ELF-1 (cell line): ENCODE measurements around the gene E2F8.

ENCODE experiments used
- DNase-seq: peaks from one replicate; pipeline ENCODE4 v3.0.0-alpha.2; 2016; ENCODE audit warnings: low read depth, low spot score

The E2F8 gene

DNA sequence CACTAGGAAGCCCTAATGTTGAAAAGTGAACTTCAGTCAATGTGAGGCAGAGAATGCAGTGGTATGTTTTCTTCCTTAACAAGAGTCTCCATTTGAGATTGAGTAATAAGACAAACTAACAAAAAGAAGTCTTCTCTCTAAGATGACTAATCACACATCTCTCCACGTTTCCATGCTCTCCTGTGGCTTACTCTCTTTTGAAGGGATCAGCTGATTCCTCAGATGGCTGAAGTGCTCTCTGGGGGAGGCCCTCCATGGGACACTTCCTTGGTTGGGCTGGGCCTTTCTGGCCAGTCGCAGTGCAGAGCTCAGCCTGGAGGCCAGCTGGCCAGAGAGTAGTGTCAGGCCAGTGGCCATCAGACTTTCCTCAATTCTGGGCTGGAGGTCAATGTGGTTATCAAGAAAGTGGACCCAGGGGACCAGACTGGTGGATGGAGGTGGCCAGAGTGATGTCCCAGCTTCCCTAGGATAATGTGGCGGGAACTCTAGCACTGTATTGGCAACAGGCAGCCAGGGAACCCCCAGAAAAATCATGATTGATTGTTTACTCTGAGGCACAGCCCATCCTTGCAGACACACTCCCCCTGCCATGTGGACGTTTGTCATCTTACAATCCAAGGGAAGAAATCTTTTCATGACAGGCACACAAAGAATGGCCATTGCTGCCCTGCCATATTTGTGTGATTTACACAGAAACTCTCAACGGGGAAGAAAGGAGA lies 53.5 kb downstream of the E2F8 start:
- DNase-seq, result no peak

DNA sequence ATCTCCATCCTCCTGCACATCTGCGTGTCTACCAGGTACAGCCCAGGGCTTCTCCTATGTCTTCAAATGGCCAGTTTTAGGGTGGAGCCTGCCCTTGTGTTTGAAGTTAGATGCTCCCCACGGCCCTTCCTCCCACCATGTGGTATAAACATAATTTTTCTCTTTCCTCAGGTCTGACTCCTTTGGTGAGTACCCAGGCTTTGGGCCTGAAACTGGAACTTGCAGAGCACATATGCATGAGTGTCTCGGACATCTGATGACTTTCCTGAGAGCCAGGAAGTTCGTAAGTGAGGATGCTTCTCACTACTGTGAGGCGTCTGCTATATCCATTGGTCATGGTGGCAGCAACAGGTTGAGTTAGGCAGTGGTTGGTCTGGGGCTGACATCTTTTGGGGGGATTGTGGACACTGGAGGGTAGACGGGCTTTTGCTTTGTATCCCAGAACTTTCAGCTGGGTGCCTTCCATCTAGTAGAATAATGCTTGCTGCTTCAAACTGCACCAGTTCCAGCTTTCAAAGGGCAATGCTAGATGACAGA lies 55.2 kb downstream of the E2F8 start:
- DNase-seq, result no peak

DNA sequence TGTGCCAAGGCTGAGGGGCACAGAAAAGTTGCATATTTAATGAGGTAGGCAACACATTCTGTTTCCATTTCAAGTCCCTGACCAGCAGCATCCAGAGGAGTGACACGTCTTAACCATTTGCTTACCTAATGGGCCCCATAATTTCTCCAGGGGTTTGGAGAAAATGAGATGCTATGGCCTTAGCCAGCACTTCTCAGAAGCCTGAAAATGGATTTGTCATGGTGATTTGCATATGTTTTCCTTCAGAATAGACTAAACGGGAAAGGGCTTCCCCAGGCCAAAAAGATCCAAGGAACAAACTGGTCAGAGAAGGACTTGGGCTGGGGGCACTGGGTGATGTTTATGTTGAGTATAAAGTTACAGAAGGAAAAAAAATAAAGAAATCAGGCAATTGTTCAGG lies 55.7 kb downstream of the E2F8 start:
- DNase-seq, result no peak

DNA sequence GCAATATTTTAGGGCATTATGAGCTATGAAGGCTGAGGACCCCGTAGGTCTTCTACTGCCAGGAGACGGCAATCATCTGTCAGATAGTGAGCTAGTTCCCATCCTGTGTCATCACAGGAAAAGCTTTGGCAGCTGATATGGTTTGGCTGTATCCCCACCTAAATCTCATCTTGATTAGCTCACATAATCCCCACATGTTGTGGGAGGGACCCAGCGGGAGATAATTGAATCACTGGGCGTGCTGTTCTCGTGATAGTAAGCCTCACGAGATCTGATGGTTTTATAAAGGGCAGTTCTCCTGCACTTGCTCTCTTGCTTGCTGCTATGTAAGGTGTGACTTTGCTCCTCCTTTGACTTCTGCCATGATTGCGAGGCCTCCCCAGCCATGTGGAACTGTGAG lies 57.1 kb downstream of the E2F8 start:
- no peak for DNase-seq

DNA sequence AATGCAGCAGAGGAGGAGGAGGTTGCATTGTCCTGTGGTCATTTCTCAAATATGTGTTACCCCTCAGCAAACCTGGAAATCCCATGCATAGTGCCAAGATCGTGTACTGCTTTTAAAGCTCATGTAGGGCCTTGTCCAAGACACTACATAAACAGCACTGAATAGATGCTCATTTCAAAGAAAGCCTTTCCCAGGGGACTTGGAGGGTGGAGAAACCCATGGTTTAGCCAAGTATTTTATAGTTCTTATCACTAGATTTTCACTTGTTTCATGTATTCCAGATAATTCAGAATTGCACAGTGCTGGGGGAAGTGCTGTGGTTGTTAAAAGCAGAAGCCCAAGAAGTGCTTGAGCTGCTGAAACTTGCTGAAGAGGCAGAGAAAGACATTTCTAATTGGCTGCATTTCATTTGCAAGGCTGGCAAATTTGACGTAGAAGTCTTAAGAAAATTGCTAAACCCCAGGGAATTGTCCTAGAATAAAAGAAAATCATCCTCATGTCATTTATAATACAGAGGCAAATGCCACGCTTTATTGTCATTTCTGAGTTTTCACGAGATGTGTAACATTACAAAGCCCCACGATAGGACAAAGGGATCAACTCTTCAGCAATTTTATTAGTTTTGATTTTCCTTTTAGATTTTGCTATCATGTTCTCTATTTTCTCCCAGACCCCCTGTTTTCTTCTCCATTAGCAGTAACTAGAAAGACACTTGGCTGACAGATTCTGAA lies 59.0 kb downstream of the E2F8 start:
- DNase-seq, result no peak

DNA sequence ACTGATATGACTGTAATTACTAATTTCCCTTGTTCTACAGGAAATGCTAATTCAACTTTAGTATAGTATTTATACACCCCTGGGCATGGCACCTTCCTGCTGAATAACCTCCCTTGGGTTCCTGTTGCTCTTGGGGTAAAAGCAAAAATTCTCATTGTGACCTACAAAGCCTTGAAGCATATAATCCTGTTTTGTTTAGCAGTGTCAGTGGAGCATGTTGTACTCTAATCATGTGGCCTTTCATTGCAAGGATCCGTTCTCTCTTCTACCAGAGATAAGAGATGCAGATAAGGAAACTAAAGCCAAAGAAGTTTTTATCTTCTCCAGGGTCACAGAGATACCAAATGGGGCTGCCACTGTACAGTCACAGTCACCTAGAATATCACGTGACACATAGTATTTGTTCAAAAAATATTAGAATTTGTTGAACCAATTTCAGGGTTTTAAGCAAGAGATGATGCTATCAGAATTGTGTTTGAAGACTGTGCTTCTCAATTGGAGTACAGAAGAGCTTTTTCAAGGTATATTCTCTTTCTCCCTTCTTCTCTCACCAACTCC lies 64.0 kb downstream of the E2F8 start:
- no peak for DNase-seq
